BE2C (cell line): ENCODE results near the gene MLPH.

Source experiments
- DNase-seq: peaks from one replicate; pipeline ENCODE4 v3.0.0-alpha.2; 2020
- H3K27me3 ChIP-seq: fragments of 250-450 bp; sonication (Bioruptor Pico); 2 replicates; pipeline ENCODE4 v1.5.1; 2020; ENCODE audit warnings: mild to moderate bottlenecking
- H3K36me3 ChIP-seq: fragments of 250-450 bp; sonication (Bioruptor Pico); 2 replicates; pipeline ENCODE4 v1.5.1; 2020; ENCODE audit warnings: mild to moderate bottlenecking
- H3K4me1 ChIP-seq: fragments of 250-450 bp; sonication (Bioruptor Pico); 2 replicates; pipeline ENCODE4 v1.5.1; 2020
- H3K4me3 ChIP-seq: 2 replicates; pipeline ENCODE4 v1.5.1; 2011; ENCODE audit warnings: low read depth, low read length
- H3K9me3 ChIP-seq: fragments of 250-450 bp; sonication (Bioruptor Pico); 2 replicates; pipeline ENCODE4 v1.5.1; 2020
- TF ChIP-seq, protein P1 (sequence below): IDR thresholded peaks from 2 replicates; pipeline ENCODE4 v1.5.1; 2012; ENCODE audit warnings: mild to moderate bottlenecking, low read depth, low read length

Gene MLPH

GRCh38 chr2:237597196-237598145, 110.4 kb downstream of the MLPH start:
- no peak for DNase-seq
- Histone ChIP-seq H3K9me3 (no peaks in the 10 kb centered on the region; the same call in 1 of the 2 replicates), H3K4me3 (no peak overlapping the region), H3K36me3 (no peaks in the 10 kb centered on the region), H3K4me1 (no peaks in the 10 kb centered on the region), H3K27me3 (no peaks in the 10 kb centered on the region)
- TF ChIP-seq, protein P1, sequence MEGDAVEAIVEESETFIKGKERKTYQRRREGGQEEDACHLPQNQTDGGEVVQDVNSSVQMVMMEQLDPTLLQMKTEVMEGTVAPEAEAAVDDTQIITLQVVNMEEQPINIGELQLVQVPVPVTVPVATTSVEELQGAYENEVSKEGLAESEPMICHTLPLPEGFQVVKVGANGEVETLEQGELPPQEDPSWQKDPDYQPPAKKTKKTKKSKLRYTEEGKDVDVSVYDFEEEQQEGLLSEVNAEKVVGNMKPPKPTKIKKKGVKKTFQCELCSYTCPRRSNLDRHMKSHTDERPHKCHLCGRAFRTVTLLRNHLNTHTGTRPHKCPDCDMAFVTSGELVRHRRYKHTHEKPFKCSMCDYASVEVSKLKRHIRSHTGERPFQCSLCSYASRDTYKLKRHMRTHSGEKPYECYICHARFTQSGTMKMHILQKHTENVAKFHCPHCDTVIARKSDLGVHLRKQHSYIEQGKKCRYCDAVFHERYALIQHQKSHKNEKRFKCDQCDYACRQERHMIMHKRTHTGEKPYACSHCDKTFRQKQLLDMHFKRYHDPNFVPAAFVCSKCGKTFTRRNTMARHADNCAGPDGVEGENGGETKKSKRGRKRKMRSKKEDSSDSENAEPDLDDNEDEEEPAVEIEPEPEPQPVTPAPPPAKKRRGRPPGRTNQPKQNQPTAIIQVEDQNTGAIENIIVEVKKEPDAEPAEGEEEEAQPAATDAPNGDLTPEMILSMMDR: no peak

DNA sequence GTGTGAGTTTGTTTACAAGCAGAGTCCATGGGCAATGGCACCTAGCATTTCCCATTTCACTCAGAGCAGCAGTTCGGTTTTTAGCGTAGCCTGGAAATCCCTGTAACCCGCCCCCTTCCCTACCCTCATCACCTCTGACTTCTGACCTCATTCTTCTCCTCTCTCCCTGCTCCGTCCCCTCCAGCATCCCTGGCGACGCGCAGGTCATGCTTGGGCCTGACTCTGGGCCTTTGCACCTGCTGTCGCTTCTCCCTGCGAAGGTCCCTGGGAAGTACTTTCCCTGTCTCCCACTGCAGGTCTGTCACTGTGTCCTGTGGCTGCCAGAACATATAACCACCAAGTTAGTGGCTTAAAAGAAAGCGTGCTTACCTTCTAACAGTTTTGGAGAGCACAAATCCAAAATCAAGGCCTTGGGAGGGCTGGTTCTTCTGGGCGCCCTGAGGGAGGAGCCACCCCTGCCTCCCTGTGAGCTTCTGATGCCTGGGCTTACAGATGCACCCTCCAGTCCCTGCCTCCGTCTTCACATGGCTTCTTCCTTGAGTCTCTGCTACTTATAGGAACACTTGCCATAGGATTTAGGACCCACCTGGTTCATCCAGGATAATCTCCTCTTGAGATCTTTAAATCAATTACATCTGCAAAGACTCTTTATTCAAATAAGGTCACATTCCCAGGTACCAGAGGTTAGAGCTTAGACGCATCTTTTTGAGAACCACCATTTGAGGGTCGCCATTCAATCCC, 111.6 kb downstream of the MLPH start:
- TF ChIP-seq, protein P1: no peak
- H3K4me3 ChIP-seq: no peak overlapping the region
- no peak for DNase-seq
- no peaks in the 10 kb centered on the region; the same call in 1 of the 2 replicates for H3K9me3 ChIP-seq
- H3K36me3 ChIP-seq: no peaks in the 10 kb centered on the region
- no peaks in the 10 kb centered on the region for H3K27me3 ChIP-seq
- H3K4me1 ChIP-seq: no peaks in the 10 kb centered on the region

DNA sequence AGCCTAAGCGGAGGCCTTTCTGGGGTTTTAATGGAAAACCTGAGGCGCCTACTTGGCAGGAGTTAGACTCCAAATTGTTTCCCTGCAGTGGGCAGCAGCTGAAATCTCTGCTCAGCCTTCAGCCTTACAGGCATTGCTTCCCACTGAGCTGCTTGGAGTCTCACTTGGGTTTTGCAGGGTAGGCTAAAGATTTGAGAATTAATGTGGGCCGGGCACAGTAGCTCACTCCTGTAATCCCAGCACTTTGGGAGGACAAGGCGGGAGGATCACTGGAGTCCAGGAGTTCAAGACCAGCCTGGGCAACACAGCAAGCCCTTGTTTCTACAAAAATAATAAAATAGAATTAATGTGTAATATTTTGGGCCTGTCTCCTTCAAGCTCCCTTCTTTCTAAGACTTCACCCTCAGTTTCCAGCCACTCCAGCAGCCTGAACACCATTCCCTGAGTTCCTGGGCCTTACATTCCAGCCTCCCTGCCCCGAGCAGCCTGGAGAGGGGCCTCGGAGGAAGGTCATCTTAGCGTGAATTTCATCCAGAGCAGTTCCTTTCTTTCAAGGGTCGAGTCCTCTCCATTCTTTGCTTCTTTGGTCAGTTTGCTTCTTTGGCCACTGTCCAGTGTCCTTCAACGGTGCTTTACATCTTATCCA, 112.5 kb downstream of the MLPH start:
- H3K4me3 ChIP-seq: no peak overlapping the region
- no peaks in the 10 kb centered on the region for H3K4me1 ChIP-seq
- DNase-seq: no peak
- no peaks in the 10 kb centered on the region; the same call in 1 of the 2 replicates for H3K9me3 ChIP-seq
- no peaks in the 10 kb centered on the region for H3K27me3 ChIP-seq
- TF ChIP-seq, protein P1: no peak
- H3K36me3 ChIP-seq: no peaks in the 10 kb centered on the region

DNA sequence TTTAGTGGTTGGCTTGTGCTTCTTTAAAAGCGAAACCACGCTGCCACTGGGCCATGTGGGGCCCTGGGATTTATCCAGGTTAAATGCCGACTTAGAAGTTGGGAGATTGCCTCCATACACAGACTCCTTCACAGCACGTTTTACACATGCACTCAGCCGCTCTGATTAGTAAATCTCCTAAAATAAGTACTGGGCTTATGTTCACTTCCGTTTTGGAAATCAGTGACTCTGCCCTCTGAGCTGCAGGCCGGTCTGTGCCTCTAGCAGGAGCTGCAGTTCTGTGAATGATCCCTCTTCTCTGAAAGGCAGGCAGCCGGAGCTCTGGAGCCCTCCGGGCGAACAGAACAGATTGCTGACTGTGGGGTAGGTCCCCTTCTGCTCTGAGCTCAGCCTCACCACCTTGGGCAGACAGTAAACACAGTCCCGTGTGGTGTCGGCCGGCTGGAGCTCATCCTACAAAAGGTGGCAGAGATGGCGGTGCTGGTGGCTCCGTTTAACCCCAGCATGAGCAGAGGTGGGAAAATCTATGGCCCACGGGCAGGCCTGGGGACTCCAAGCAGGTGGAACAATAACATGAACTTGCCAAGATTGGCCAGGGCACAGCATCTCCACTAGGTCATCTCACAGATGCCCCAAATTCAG, 113.3 kb downstream of the MLPH start:
- H3K36me3 ChIP-seq: no peaks in the 10 kb centered on the region
- H3K27me3 ChIP-seq: no peaks in the 10 kb centered on the region
- no peak overlapping the region for H3K4me3 ChIP-seq
- TF ChIP-seq, protein P1: no peak; the same call in 1 of the 2 replicates
- peak; percentile 41 for DNase-seq
- no peaks in the 10 kb centered on the region; the same call in 1 of the 2 replicates for H3K9me3 ChIP-seq
- no peaks in the 10 kb centered on the region for H3K4me1 ChIP-seq

DNA sequence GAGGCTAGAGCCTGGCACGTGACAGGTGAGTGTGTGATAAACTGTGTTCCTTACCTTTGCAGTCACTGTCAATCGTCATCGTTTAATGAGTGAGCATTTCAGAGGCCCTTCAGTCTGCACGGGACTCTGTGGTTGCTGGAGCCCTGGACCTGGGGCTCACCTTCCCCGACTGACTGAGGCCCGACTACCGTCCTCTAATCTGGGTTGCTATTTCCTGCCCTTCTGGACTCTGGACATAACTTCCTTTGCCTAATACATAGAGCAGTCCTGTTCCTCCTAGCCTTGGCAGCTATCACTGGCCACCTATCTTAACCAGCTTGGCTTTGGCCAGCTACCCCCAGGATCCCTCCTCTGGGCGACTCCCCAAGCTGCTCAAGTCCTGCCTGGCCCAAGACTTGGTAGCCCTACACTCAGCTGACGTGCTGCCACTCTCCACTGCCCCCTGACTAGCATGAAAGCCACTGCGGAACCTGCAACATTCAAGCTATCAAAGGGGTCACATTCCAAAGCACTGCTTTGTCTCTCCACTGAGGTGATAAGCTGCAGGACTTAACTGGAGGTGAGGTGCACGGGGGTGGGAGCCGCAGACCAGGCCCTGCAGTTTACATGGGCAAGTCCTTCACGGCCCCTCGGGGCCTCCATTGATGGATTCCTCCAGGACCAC, 114.5 kb downstream of the MLPH start:
- H3K4me1 ChIP-seq: no peaks in the 10 kb centered on the region
- no peak overlapping the region for H3K4me3 ChIP-seq
- TF ChIP-seq, protein P1: peak; percentile 23; the same call in 1 of the 2 replicates
- no peaks in the 10 kb centered on the region for H3K27me3 ChIP-seq
- no peaks in the 10 kb centered on the region; the same call in 1 of the 2 replicates for H3K9me3 ChIP-seq
- DNase-seq: no peak
- no peaks in the 10 kb centered on the region for H3K36me3 ChIP-seq
